ENCODE results near the gene KIF3A.

Gene KIF3A

DNA sequence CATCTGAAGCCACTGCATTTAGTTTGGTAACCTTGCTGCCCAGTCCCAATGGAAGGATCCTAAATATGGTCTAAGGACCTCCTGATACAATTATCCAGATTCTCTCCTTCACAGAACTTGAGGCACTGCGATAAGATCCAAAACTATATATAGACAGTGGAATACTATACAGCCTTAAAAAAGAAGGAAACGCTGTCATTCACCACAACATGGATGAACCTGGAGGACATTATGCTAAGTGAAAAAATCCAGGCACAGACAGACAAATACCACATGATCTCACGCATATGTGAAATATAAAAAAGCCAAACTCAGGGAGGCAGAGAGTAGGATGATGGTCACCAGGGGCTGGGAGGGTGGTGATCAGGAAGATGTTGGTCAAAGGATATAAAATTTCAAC lies 66.3 kb downstream of the KIF3A start:
- TF ChIP-seq, protein P1, sequence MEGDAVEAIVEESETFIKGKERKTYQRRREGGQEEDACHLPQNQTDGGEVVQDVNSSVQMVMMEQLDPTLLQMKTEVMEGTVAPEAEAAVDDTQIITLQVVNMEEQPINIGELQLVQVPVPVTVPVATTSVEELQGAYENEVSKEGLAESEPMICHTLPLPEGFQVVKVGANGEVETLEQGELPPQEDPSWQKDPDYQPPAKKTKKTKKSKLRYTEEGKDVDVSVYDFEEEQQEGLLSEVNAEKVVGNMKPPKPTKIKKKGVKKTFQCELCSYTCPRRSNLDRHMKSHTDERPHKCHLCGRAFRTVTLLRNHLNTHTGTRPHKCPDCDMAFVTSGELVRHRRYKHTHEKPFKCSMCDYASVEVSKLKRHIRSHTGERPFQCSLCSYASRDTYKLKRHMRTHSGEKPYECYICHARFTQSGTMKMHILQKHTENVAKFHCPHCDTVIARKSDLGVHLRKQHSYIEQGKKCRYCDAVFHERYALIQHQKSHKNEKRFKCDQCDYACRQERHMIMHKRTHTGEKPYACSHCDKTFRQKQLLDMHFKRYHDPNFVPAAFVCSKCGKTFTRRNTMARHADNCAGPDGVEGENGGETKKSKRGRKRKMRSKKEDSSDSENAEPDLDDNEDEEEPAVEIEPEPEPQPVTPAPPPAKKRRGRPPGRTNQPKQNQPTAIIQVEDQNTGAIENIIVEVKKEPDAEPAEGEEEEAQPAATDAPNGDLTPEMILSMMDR (IDR thresholded peaks at IDR 0.05; ENCODE audit: control insufficient read depth, insufficient read depth, low read depth, low read length, missing control alignments), result no peak
- no peak overlapping the region for H3K4me3 ChIP-seq (ENCODE audit: control insufficient read depth, low read depth, low read length)
- no peak for DNase-seq (ENCODE audit: low read depth)

DNA sequence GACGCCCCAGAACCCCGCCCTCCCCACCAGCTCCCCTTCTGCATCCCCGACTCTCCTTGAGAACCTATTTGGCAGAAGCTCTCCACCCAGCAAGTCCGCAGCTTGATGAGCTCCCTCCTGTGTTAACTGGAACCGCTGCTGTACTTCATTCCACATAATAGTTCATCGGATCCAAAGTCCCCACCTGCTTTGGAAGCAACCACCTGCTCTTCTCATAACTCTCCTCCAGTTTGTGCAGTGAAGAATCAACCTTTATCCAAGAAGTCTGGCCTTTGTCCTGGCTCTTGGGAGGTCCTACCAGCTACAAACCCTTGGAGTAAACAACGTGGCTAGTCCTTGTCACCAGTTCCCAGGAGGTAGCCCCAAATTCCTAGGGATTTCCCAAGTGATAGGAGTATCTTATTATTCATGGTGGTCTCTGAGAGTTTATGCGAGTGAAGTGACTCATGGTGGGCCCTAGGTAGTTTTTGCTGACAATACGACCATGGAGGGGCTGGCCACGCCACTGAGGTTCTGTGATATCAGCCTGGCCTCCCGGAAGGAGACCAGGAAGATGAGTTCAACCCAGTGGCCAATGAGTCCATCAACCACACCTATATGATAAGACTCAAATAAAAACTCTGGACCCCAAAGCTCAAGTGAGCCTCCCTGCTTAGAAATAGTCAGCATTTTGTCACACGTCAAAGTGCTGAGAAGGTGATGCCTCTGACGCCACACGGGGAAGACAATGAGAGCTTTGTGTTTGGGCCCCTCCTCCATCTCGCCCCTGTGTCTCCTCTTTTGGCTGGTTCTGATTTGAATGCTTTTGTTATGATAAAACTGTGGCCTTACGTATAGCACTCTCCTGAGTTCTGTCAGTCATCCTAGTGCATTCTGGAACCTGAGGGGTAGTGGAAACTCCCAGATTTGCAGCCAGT lies 67.1 kb downstream of the KIF3A start:
- TF ChIP-seq, protein P1 (IDR thresholded peaks at IDR 0.05; ENCODE audit: control insufficient read depth, insufficient read depth, low read depth, low read length, missing control alignments), result no peak
- no peak overlapping the region for H3K4me3 ChIP-seq (ENCODE audit: control insufficient read depth, low read depth, low read length)
- DNase-seq (ENCODE audit: low read depth), result no peak

- TF ChIP-seq, protein P1 (IDR thresholded peaks at IDR 0.05; ENCODE audit: control insufficient read depth, insufficient read depth, low read depth, low read length, missing control alignments), result no peak
These were observed 67.9 kb downstream of the KIF3A start for GRCh38 chr5:132669455-132669820.

DNA sequence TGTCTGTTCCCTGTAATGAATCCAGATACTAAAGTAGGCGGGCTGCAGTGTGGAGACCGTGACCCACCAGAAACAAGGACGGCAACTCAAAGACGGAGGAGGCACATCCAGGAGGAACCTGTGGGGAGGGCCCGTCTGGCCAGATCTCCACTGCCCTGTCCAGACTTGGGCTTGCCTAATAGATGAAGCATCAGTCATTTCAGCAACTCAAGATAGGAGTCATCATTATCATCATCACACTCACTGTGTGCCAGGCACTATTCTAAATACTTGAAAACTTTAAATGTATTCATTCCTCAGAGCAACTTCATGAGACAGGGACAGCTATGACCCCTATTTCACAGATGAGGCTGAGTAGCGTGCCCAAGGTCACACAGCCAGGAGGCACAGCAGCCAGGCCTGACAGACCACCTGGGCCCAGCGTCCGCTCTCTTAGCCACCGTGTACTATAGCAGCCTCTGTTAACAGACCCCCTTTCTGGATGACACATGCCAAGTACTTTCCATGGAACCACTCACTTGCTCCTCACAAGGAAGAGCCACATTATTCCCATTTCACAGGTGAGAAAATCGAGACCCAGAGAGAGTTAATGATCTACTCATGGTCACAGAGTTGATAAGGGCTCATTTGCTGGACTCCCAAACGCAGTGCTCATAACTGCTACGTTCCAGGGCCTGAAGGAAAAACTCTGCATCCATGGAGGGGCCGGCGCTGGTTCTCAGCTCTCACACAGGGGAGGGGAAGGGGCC lies 68.5 kb downstream of the KIF3A start:
- DNase-seq (ENCODE audit: low read depth), result no peak
- no peak overlapping the region for H3K4me3 ChIP-seq (ENCODE audit: control insufficient read depth, low read depth, low read length)
- TF ChIP-seq, protein P1 (IDR thresholded peaks at IDR 0.05; ENCODE audit: control insufficient read depth, insufficient read depth, low read depth, low read length, missing control alignments), result no peak

More at GRCh38 chr5:132669455-132669820, 67.9 kb downstream of the KIF3A start:
- H3K4me3 ChIP-seq (ENCODE audit: control insufficient read depth, low read depth, low read length), result no peak overlapping the region
- DNase-seq (ENCODE audit: low read depth), result no peak

GRCh38 chr5:132667761-132668705 lies 69.3 kb downstream of the KIF3A start:
- no peak for DNase-seq (ENCODE audit: low read depth)
- H3K4me3 ChIP-seq (ENCODE audit: control insufficient read depth, low read depth, low read length), result no peak overlapping the region
- TF ChIP-seq, protein P1 (IDR thresholded peaks at IDR 0.05; ENCODE audit: control insufficient read depth, insufficient read depth, low read depth, low read length, missing control alignments), result no peak

- no peak for DNase-seq (ENCODE audit: low read depth)
- no peak overlapping the region for H3K4me3 ChIP-seq (ENCODE audit: control insufficient read depth, low read depth, low read length)
- TF ChIP-seq, protein P1 (IDR thresholded peaks at IDR 0.05; ENCODE audit: control insufficient read depth, insufficient read depth, low read depth, low read length, missing control alignments), result no peak
These were observed 70.0 kb downstream of the KIF3A start for GRCh38 chr5:132667309-132667708.
